HCT116 (cell line): ENCODE measurements around the gene CXADR. TPM values are rescaled to one million over a fixed set of nuclear protein-coding genes. Genes with fewer than 3 reads are reported as not detected.

Experiments
- ATAC-seq: fragments of 200-7000 bp; cut with Tn5 transposase; 2 replicates; pipeline ENCODE4 v1.9.1; 2020; ENCODE audit warnings: mild to moderate bottlenecking, moderate library complexity
- BruUV-seq: library from RNA; stranded (reverse); fragments of 400-500 nt; replicated peaks from 2 replicates; lab custom pipeline; 2021; lab: Mats Ljungman, UMichigan
- CTCF ChIA-PET: fragments of 300-600 bp; sonication (Branson Sonifier 250); formaldehyde crosslinking; loops from one replicate; lab custom pipeline; 2021; ENCODE audit warnings: antibody characterized with exemption; lab: Charles Lee
- POLR2A ChIA-PET: fragments of 300-600, 350-600 bp; sonication (Branson Sonifier 250); formaldehyde crosslinking; loops from one replicate; lab custom pipeline; 2021; ENCODE audit warnings: antibody characterized with exemption; lab: Charles Lee
- RAD21 ChIA-PET, 2 experiments: fragments of 300-600 bp; sonication (Branson Sonifier 250); formaldehyde crosslinking; loops; one replicate each; lab custom pipeline; 2023; ENCODE audit warnings: low total read pairs in 2 of 2; ENCODE audit not compliant: uncharacterized antibody in 2 of 2, unreplicated experiment in 2 of 2, low non-redundant PET in 1 of 2; lab: Charles Lee
- DNase-seq: peaks from one replicate; pipeline ENCODE4 v3.0.0-alpha.2; 2010; ENCODE audit warnings: low read depth, low spot score
- H2AFZ ChIP-seq: fragments of 200-600 bp; shearing (Covaris generic), sonication (generic); 2 replicates; pipeline ENCODE4 v1.6.1; 2017; ENCODE audit warnings: low read depth, mixed run types, mixed read lengths, antibody characterized with exemption, low read length; ENCODE audit not compliant: poor library complexity, severe bottlenecking
- H3K27ac ChIP-seq: 2 replicates; pipeline ENCODE4 v1.5.1; 2012; ENCODE audit warnings: low read depth, low read length
- H3K27me3 ChIP-seq: fragments of 200-600 bp; sonication (generic); 2 replicates; pipeline ENCODE4 v1.6.1; 2016; ENCODE audit warnings: mixed run types, low read length, mixed read lengths; ENCODE audit not compliant: insufficient read depth
- H3K36me3 ChIP-seq, 2 experiments: fragments of 200-500 bp in 1 of 2; fragments of 200-600 bp in 1 of 2; sonication (Bioruptor generic) in 1 of 2; sonication (generic) in 1 of 2; 2 replicates each; pipeline versions ENCODE4 v1.5.1 to v1.6.1; 2014 to 2016; ENCODE audit warnings: low read length in 2 of 2, inconsistent platforms in 1 of 2, mixed read lengths in 1 of 2, mixed run types in 1 of 2; ENCODE audit not compliant: insufficient read depth in 2 of 2, control insufficient read depth in 1 of 2
- H3K4me1 ChIP-seq, 2 experiments: fragments of 200-600 bp in 1 of 2; sonication (generic) in 1 of 2; 2 replicates each; pipeline versions ENCODE4 v1.5.1 to v1.6.1; 2012 to 2017; ENCODE audit warnings: low read length in 2 of 2, inconsistent platforms in 1 of 2, mild to moderate bottlenecking in 1 of 2, mixed read lengths in 1 of 2, mixed run types in 1 of 2, moderate library complexity in 1 of 2; ENCODE audit not compliant: insufficient read depth in 2 of 2, control insufficient read depth in 1 of 2
- H3K4me2 ChIP-seq: fragments of 200-600 bp; sonication (generic); 2 replicates; pipeline ENCODE4 v1.6.1; 2017; ENCODE audit warnings: mixed run types, low read length, mixed read lengths
- H3K4me3 ChIP-seq, 2 experiments: fragments of 200-600 bp in 1 of 2; sonication (generic) in 1 of 2; replicated peaks in 1 of 2; 2 replicates each; pipeline ENCODE4 v1.5.1; 2011 to 2016; ENCODE audit warnings: low read length in 2 of 2, control low read depth in 1 of 2, low read depth in 1 of 2, mild to moderate bottlenecking in 1 of 2, mixed read lengths in 1 of 2, mixed run types in 1 of 2
- H3K79me2 ChIP-seq: fragments of 200-600 bp; sonication (generic); 2 replicates; pipeline ENCODE4 v1.6.1; 2017; ENCODE audit warnings: mild to moderate bottlenecking, mixed run types, low read length, moderate library complexity, mixed read lengths; ENCODE audit not compliant: insufficient read depth
- H3K9ac ChIP-seq: fragments of 200-600 bp; sonication (generic); 2 replicates; pipeline ENCODE4 v1.6.1; 2016; ENCODE audit warnings: low read length, mixed read lengths
- H3K9me2 ChIP-seq: fragments of 200-600 bp; sonication (generic), shearing (Covaris generic); 2 replicates; pipeline ENCODE4 v1.6.1; 2017; ENCODE audit warnings: mixed run types, mild to moderate bottlenecking, moderate library complexity; ENCODE audit not compliant: insufficient read depth
- H3K9me3 ChIP-seq, 2 experiments: fragments of 200-500 bp in 1 of 2; fragments of 200-600 bp in 1 of 2; sonication (Bioruptor generic) in 1 of 2; sonication (generic) in 1 of 2; 2 replicates each; pipeline ENCODE4 v1.6.1; 2014 to 2017; ENCODE audit warnings: low read length in 2 of 2, mixed read lengths in 2 of 2, inconsistent platforms in 1 of 2, low read depth in 1 of 2, mild to moderate bottlenecking in 1 of 2, mixed run types in 1 of 2, moderate library complexity in 1 of 2; ENCODE audit not compliant: control insufficient read depth in 1 of 2, insufficient read depth in 1 of 2
- H4K20me1 ChIP-seq: fragments of 200-600 bp; sonication (generic), shearing (Covaris generic); 2 replicates; pipeline ENCODE4 v1.6.1; 2017; ENCODE audit warnings: mixed run types, mild to moderate bottlenecking, moderate library complexity; ENCODE audit not compliant: insufficient read depth
- CBX3 ChIP-seq: IDR thresholded peaks from 2 replicates; pipeline ENCODE4 v1.6.1; 2012; ENCODE audit warnings: low read depth
- CEBPB ChIP-seq: IDR thresholded peaks from 2 replicates; pipeline ENCODE4 v1.6.1; 2012; ENCODE audit warnings: low read depth
- EGR1 ChIP-seq: IDR thresholded peaks from 2 replicates; pipeline ENCODE4 v1.6.1; 2012; ENCODE audit warnings: low read depth
- ELF1 ChIP-seq: IDR thresholded peaks from 2 replicates; pipeline ENCODE4 v1.6.1; 2012; ENCODE audit warnings: low read depth, borderline replicate concordance
- EZH2 ChIP-seq: fragments of 200-600 bp; sonication (generic); IDR thresholded peaks from 2 replicates; pipeline ENCODE4 v1.6.1; 2017; ENCODE audit warnings: antibody characterized with exemption, mixed run types
- POLR2A ChIP-seq: IDR thresholded peaks from 2 replicates; pipeline ENCODE4 v1.7.0; 2011; ENCODE audit warnings: borderline replicate concordance; ENCODE audit not compliant: insufficient read depth, insufficient read length; ENCODE audit errors: extremely low read depth
- POLR2AphosphoS5 ChIP-seq: IDR thresholded peaks from 2 replicates; pipeline ENCODE4 v1.6.1; 2011; ENCODE audit warnings: mild to moderate bottlenecking, low read depth, low read length, moderate library complexity
- RAD21 ChIP-seq: IDR thresholded peaks from 2 replicates; pipeline ENCODE4 v1.6.1; 2012; ENCODE audit warnings: low read depth, mild to moderate bottlenecking
- REST ChIP-seq: IDR thresholded peaks from 2 replicates; pipeline ENCODE4 v1.6.1; 2012; ENCODE audit warnings: low read depth
- SIN3A ChIP-seq: IDR thresholded peaks from 2 replicates; pipeline ENCODE4 v1.6.1; 2012; ENCODE audit warnings: low read depth
- SRF ChIP-seq: IDR thresholded peaks from 2 replicates; pipeline ENCODE4 v1.6.1; 2012; ENCODE audit warnings: low read depth
- intact Hi-C: fragments of 100-400 bp; cut with micrococcal nuclease; formaldehyde crosslinking; loops from 2 replicates; pipeline ENCODE4 v1.10.0; 2022
- total RNA-seq: library from RNA; stranded (reverse); gene quantifications from one replicate; pipeline ENCODE4 v1.2.1, GENCODE V29; 2021; ENCODE audit not compliant: unreplicated experiment
- TF ChIP-seq, protein P1 (sequence below), 3 experiments: fragments of 200-600 bp in 1 of 3; sonication (generic) in 1 of 3; IDR thresholded peaks in 2 of 3; conservative IDR thresholded peaks in 1 of 3; 2 replicates each; pipeline ENCODE4 v1.5.1; 2012 to 2017; ENCODE audit warnings: low read depth in 2 of 3, low read length in 2 of 3, antibody characterized with exemption in 1 of 3, borderline replicate concordance in 1 of 3, control low read depth in 1 of 3, mild to moderate bottlenecking in 1 of 3, mixed read lengths in 1 of 3, mixed run types in 1 of 3, moderate library complexity in 1 of 3; ENCODE audit not compliant: insufficient read depth in 1 of 3
- TF ChIP-seq, protein P2 (sequence below): IDR thresholded peaks from 2 replicates; pipeline ENCODE4 v1.6.1; 2012
- TF ChIP-seq, protein P3 (sequence below): IDR thresholded peaks from 2 replicates; pipeline ENCODE4 v1.6.1; 2012

CXADR gene
- total RNA-seq, 1 experiment from 2014 or later, result 21.6 TPM

GRCh38 chr21:17578162-17578561 is 65.3 kb downstream of the CXADR start:
- no peak overlapping the region for H3K9ac ChIP-seq
- TF ChIP-seq POLR2A (no peak), RAD21 (no peak), EZH2 (no peak), POLR2AphosphoS5 (no peak), EGR1 (no peak), SRF (no peak), ELF1 (no peak), SIN3A (no peak)
- TF ChIP-seq, protein P1, sequence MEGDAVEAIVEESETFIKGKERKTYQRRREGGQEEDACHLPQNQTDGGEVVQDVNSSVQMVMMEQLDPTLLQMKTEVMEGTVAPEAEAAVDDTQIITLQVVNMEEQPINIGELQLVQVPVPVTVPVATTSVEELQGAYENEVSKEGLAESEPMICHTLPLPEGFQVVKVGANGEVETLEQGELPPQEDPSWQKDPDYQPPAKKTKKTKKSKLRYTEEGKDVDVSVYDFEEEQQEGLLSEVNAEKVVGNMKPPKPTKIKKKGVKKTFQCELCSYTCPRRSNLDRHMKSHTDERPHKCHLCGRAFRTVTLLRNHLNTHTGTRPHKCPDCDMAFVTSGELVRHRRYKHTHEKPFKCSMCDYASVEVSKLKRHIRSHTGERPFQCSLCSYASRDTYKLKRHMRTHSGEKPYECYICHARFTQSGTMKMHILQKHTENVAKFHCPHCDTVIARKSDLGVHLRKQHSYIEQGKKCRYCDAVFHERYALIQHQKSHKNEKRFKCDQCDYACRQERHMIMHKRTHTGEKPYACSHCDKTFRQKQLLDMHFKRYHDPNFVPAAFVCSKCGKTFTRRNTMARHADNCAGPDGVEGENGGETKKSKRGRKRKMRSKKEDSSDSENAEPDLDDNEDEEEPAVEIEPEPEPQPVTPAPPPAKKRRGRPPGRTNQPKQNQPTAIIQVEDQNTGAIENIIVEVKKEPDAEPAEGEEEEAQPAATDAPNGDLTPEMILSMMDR (IDR thresholded peaks at IDR 0.05 in 2 of 3, conservative IDR thresholded peaks at IDR 0.05 in 1 of 3; ENCODE audit: borderline replicate concordance in 1 of 3, insufficient read depth in 1 of 3, low read depth in 2 of 3, low read length in 2 of 3), result no peak
- RAD21 ChIA-PET, result no interaction called here
- ATAC-seq (no peak), DNase-seq (no peak)
- H3K79me2 ChIP-seq, result no peaks in the 10 kb centered on the region
- CTCF ChIA-PET, result no interaction called here
- H2AFZ ChIP-seq, result no peak overlapping the region
- H3K36me3 ChIP-seq, result no peaks in the 10 kb centered on the region
- H3K4me1 ChIP-seq, result no peaks in the 10 kb centered on the region
- H3K27ac ChIP-seq, result no peak overlapping the region
- H3K9me2 ChIP-seq, result no peaks in the 10 kb centered on the region
- intact Hi-C loops, result no loop called here
- H3K4me2 ChIP-seq, result no peak overlapping the region
- POLR2A ChIA-PET, result no interaction called here
- H3K9me3 ChIP-seq, result no peaks in the 10 kb centered on the region
- no TSS peak for BruUV-seq
- no peak overlapping the region for H3K4me3 ChIP-seq
- H4K20me1 ChIP-seq, result no peaks in the 10 kb centered on the region
- H3K27me3 ChIP-seq, result no peaks in the 10 kb centered on the region

DNA sequence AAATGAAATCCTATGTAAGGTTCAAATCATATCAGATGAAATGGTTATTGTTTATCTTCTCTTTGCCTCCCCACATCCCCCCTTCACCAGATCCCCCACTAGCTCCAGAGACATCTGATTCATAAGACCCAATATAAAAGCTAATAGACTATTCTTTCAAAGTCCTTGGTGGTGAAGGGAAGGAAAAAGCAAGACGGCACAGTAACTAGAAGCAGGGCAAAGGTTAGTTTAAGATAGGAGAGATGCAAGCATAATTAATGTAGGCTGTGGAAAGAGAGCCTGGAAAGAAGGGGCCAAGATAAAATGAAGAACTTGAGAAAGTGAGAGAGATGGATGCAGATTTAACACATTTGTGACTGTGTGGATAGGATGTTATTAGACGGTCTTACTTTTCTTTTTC is 66.0 kb downstream of the CXADR start:
- H3K27ac ChIP-seq, result no peak overlapping the region
- CTCF ChIA-PET, result no interaction called here
- no peaks in the 10 kb centered on the region for H3K27me3 ChIP-seq
- ATAC-seq, result no peak
- no peaks in the 10 kb centered on the region for H3K9me3 ChIP-seq
- RAD21 ChIA-PET, result no interaction called here
- no peaks in the 10 kb centered on the region for H3K9me2 ChIP-seq
- H2AFZ ChIP-seq, result no peak overlapping the region
- H3K4me1 ChIP-seq, result no peaks in the 10 kb centered on the region
- intact Hi-C loops, result no loop called here
- no peak overlapping the region for H3K4me2 ChIP-seq
- H4K20me1 ChIP-seq, result no peaks in the 10 kb centered on the region
- TF ChIP-seq POLR2AphosphoS5, result no peak
- TF ChIP-seq, protein P2, sequence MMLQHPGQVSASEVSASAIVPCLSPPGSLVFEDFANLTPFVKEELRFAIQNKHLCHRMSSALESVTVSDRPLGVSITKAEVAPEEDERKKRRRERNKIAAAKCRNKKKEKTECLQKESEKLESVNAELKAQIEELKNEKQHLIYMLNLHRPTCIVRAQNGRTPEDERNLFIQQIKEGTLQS, result no peak
- no peak for TF ChIP-seq CEBPB
- TF ChIP-seq CBX3, result no peak
- no peak for TF ChIP-seq REST
- no peak for TF ChIP-seq EZH2
- no peak for TF ChIP-seq EGR1
- TF ChIP-seq, protein P3, sequence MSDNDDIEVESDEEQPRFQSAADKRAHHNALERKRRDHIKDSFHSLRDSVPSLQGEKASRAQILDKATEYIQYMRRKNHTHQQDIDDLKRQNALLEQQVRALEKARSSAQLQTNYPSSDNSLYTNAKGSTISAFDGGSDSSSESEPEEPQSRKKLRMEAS, result no peak
- POLR2A ChIA-PET, result no interaction called here
- no peaks in the 10 kb centered on the region for H3K79me2 ChIP-seq
- DNase-seq, result no peak
- no TSS peak for BruUV-seq
- H3K4me3 ChIP-seq, result no peak overlapping the region
- no peaks in the 10 kb centered on the region for H3K36me3 ChIP-seq
- no peak overlapping the region for H3K9ac ChIP-seq
